OCI-LY7 (cell line): ENCODE results near the gene EIF2D.
A peak's percentile ranks its signal among the peaks of the same experiment; 100 is the strongest.

Source experiments
- CTCF ChIP-seq: fragments of 200-600 bp; sonication (generic); conservative IDR thresholded peaks from 2 replicates; pipeline ENCODE4 v1.5.1; 2014; ENCODE audit warnings: mild to moderate bottlenecking, antibody characterized with exemption, low read length, moderate library complexity, mixed read lengths
- EZH2phosphoT487 ChIP-seq: fragments of 200-600 bp; sonication (generic); IDR thresholded peaks from 2 replicates; pipeline ENCODE4 v1.6.1; 2018; ENCODE audit warnings: low read depth, borderline replicate concordance, mild to moderate bottlenecking, mixed run types, antibody characterized with exemption, low read length, moderate library complexity, mixed read lengths

GRCh38 chr1:206658264-206658980 is 46.2 kb upstream of the EIF2D start:
- TF ChIP-seq CTCF: peak; percentile 98
- no peak for TF ChIP-seq EZH2phosphoT487
